ENCODE results near the gene AURKAIP1. TPM values are rescaled to one million over a fixed set of nuclear protein-coding genes. Genes with fewer than 3 reads are reported as not detected.

The AURKAIP1 gene
- total and polyA plus RNA-seq, 3 donors from 2014 or later: 224 to 328 (median 313) TPM

DNA sequence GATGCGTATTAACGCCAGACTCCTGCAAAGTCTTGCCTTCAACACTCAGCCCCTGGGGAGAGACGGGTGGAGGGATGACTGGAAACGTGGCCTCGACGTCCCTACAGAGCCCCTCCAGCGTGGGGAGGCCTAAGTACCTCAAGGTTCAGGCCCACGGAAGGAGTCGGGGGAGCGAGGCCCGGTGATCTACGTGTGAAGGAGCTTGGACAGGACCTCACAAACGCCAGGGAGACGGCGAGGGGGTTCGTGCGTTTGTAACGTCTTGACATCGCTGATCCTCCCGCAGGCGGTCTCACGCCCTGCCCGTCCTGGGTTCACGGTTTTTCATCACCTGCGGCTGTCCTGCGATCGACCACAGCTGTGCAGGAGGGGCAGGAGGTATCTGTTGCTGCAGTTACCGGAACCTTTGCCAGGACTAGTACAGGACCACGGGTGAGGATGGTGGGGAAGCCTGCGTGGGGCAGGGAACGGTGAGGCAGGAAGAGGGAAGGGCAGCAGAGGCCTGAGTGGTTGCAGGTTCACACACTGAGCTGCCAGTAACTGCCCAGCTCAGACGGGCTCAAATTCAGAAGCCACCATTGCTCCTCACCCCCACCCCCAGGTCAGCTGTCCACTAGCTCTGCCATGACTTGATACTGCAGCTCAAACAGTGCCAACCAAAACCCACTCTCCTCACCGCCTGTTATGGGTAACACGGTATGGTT is 25.0 kb upstream of the AURKAIP1 start:
- peak overlapping the region; percentile 93 to 100 for H3K4me3 ChIP-seq
- no peaks in the 10 kb centered on the region for H3K9me3 ChIP-seq
- no peaks in the 10 kb centered on the region for H3K36me3 ChIP-seq (ENCODE audit: low read depth, missing control alignments)
- H3K27me3 ChIP-seq: no peaks in the 10 kb centered on the region
- no peak for DNase-seq
- intact Hi-C loops (cut with DNase I; ENCODE audit: low total_unique reads): no loop called here
- H3K4me1 ChIP-seq: peaks cover 18% of the 10 kb centered on the region
- peak overlapping the region; percentile 4 to 86 for H3K27ac ChIP-seq
- no peak for TF ChIP-seq POLR2A (IDR thresholded peaks at IDR 0.05)
- TF ChIP-seq, protein P1, sequence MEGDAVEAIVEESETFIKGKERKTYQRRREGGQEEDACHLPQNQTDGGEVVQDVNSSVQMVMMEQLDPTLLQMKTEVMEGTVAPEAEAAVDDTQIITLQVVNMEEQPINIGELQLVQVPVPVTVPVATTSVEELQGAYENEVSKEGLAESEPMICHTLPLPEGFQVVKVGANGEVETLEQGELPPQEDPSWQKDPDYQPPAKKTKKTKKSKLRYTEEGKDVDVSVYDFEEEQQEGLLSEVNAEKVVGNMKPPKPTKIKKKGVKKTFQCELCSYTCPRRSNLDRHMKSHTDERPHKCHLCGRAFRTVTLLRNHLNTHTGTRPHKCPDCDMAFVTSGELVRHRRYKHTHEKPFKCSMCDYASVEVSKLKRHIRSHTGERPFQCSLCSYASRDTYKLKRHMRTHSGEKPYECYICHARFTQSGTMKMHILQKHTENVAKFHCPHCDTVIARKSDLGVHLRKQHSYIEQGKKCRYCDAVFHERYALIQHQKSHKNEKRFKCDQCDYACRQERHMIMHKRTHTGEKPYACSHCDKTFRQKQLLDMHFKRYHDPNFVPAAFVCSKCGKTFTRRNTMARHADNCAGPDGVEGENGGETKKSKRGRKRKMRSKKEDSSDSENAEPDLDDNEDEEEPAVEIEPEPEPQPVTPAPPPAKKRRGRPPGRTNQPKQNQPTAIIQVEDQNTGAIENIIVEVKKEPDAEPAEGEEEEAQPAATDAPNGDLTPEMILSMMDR (IDR thresholded peaks at IDR 0.05): no peak
- WGBS, 2 donors: 5 to 8% methylated on average over 17 to 34 of the region's 34 CpGs

DNA sequence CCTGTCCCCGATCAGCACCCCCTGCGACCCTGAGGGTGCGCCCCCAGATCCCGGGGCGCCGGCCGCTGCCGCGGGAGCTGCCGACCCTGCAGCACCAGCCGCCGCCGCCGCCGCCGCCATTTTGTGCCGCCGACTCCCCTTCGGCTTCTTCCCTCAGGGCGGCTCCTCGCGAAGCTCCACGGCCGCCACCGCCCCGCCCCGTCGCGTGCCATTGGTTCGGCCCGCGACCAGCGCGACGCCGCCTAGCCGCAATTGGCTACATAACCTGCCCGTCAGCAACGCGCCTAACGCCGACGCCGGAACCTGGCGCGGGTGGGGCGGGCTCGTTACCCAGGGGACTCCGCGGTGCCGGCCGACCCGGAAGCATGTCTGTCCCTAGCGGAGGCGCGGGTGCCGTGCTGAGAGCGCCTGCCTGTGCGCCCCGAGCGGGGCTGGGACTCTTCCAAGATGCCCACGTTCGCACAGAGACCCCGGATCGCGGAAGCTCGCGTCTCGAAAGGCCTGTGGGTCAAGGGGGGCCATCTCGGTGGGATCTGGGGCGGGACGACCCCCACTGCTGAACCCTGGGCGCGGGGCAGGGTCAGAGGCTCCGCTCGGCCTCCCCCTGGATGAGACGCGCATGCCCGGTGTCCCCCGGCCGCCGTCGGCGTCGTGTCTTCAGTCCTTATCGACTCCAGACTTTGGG is 24.3 kb upstream of the AURKAIP1 start, which contains the start of gene CCNL2:
Gene CCNL2 (minus strand): TSS at position 149 of the 685 bp plus-strand sequence. CDS start 29 bp downstream, at position 120.
- Histone ChIP-seq H3K4me3 (peak within 1 kb of the TSS; percentile 93 to 100), H3K9me3 (no peaks in the 10 kb centered on the region), H3K4me1 (peaks cover 18% of the 10 kb centered on the region), H3K27ac (peak within 1 kb of the TSS; percentile 70 to 86), H3K36me3 (ENCODE audit: low read depth, missing control alignments) (no peaks in the 10 kb centered on the region), H3K27me3 (no peaks in the 10 kb centered on the region)
- no peak for TF ChIP-seq POLR2A (IDR thresholded peaks at IDR 0.05)
- TF ChIP-seq, protein P1 (IDR thresholded peaks at IDR 0.05): peak; percentile 53 to 68 (median 59)
- peak; percentile 98 for DNase-seq
- intact Hi-C loops (cut with DNase I; ENCODE audit: low total_unique reads): no loop called here
- WGBS, 2 donors: 1 to 3% methylated on average over 6 to 75 of the region's 86 CpGs

DNA sequence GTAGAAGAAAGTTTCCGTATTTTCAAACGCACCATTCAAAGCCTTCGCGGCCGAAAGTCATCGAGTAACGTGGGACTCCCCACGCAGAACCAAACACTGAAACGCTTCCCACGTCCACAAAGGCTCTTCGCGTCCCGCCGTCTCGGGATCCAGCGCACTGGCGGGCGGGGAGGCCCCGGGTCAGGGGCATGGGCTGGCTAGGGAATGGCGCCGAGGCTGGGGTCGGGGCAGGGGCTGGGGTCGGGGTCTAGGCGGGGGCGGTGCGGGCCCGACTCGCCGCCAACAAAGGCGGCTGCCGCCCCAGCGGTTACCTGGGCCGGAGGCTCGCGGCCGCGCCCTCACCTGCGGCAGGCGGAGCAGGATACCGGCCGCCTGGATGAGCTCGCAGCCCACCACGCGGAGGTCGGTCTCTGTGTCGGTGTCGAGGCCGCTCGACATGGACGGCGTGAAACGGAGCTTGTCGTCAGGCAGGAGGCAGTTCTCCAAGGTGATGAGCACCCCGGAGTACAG is 23.7 kb upstream of the AURKAIP1 start:
- H3K27ac ChIP-seq: peak overlapping the region; percentile 70 to 86
- TF ChIP-seq, protein P1 (IDR thresholded peaks at IDR 0.05): no peak
- no peak for TF ChIP-seq POLR2A (IDR thresholded peaks at IDR 0.05)
- no peak for DNase-seq
- intact Hi-C loops (cut with DNase I; ENCODE audit: low total_unique reads): no loop called here
- 0 to 1% methylated on average over 16 to 19 of the region's 54 CpGs for WGBS, 2 donors
- H3K4me1 ChIP-seq: peaks cover 18% of the 10 kb centered on the region
- no peaks in the 10 kb centered on the region for H3K9me3 ChIP-seq
- no peaks in the 10 kb centered on the region for H3K27me3 ChIP-seq
- H3K4me3 ChIP-seq: peak overlapping the region; percentile 93 to 100
- H3K36me3 ChIP-seq (ENCODE audit: low read depth, missing control alignments): no peaks in the 10 kb centered on the region

DNA sequence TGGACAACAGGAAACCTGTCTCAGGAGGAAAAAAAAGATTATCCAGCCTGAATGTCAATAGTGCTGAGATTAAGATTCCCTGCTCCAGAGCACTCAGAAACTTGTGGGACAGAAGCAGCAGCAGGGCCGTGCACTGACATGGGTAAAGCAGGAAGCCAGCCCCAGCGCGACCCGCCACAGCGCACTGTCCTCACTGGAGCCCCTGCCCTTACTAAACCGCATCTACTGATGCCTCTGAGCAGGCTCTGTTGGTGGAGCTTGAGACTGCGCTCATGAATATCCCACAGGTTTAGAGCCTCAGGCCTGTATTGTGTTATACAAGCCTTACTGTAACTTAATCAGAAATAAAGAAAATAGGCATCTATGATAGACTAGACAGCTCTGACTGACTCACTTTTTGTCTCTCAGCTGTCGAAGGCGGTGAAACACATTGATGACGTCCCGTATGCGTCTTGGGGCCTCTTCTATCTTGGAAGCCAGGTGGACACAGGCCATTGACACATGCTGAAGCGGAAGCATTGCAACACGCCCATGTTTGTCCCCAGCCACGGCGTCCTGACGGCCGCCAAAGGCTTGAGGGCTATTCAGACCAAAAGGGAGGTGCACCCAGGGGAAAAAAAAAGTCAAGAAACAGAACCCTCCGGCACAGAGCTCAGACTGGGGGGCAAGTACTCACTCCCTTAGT is 23.0 kb upstream of the AURKAIP1 start:
- intact Hi-C loops (cut with DNase I; ENCODE audit: low total_unique reads): no loop called here
- TF ChIP-seq, protein P1 (IDR thresholded peaks at IDR 0.05): no peak
- TF ChIP-seq POLR2A (IDR thresholded peaks at IDR 0.05): no peak
- Histone ChIP-seq H3K4me3 (peak overlapping the region; percentile 93 to 100), H3K36me3 (ENCODE audit: low read depth, missing control alignments) (no peaks in the 10 kb centered on the region), H3K27ac (no peak overlapping the region), H3K27me3 (no peaks in the 10 kb centered on the region), H3K4me1 (peaks cover 18% of the 10 kb centered on the region), H3K9me3 (no peaks in the 10 kb centered on the region)
- WGBS, 2 donors: 28 to 33% methylated on average over 13 to 19 of the region's 19 CpGs
- DNase-seq: no peak

All from testis (tissue), 3 donors.